GM18498 (cell line): ENCODE data around the gene TRHDE.

Experiments
- ATAC-seq: cut with Tn5 transposase; IDR thresholded peaks from one replicate; pipeline ENCODE4 v1.9.1; 2021; ENCODE audit warnings: mild to moderate bottlenecking, moderate library complexity; ENCODE audit not compliant: unreplicated experiment

The TRHDE gene

GRCh38 chr12:72272091-72272661, at the start of gene TRHDE:
Gene TRHDE (plus strand): TSS chr12:72272370. CDS start chr12:72272644, 274 bp downstream.
- no peak for ATAC-seq

- ATAC-seq = no peak
These were observed 45.7 kb upstream of the TRHDE start for GRCh38 chr12:72226510-72226909.

GRCh38 chr12:72228424-72228823, 43.7 kb upstream of the TRHDE start:
- no peak for ATAC-seq

DNA sequence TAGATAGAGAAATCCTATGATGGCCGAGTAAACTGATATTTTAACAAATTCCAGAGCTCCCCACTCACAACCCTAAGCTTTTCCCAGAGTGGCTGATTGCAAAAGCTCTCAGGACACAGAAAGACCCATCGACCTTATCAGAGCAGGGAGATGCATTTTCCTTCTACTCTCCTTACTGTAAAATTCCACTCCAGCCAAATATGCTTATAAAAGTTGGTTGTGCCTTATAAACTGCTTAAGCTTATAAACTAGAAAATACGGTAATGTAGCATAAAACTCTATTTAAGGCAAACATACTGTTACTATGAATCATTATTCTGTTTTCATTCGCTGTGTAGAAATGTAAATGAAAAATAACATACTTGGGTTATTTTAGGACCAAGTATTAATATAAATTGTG, 41.6 kb upstream of the TRHDE start:
- ATAC-seq = no peak

DNA sequence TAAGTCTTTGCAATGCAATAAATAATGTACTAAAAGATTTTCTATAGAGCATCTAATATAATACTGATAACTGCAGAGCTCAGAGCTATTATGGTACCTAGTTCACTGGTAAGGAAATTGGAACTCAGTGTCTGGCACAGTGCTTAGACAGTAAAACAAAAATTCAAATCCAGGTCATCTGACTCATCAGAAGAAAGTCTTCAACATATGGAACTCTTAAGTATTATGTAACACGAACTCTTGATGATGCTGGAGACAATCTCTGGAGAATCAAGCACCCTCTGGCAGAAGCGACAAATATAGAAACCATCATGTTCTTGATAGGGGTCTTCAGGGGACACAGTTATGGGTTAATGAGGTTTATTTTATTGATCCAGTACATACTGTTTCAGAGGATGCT, 37.3 kb upstream of the TRHDE start:
- no peak for ATAC-seq

- no peak for ATAC-seq
These were observed 36.0 kb upstream of the TRHDE start for GRCh38 chr12:72236071-72236705.

- no peak for ATAC-seq
These were observed 30.6 kb upstream of the TRHDE start for GRCh38 chr12:72241552-72241951.

DNA sequence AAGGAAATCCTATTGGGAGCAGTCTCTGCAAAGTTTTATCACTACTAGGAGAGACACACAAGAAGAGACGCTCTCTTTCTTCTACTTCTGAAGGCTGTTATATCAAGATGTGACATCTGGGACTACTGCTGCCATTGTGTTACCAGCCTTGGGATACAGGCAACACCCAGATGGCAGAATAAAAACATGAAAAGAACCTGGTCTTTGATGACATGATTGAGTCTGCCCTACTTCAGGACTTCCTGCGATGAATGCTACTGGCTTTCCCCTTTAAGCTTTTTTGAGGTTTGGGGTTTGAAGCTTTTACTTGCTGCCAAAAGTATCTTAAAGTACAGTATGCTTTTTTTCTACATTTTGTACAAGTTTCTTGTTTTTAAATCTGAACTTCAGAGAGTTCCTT, 29.2 kb upstream of the TRHDE start:
- ATAC-seq = no peak

DNA sequence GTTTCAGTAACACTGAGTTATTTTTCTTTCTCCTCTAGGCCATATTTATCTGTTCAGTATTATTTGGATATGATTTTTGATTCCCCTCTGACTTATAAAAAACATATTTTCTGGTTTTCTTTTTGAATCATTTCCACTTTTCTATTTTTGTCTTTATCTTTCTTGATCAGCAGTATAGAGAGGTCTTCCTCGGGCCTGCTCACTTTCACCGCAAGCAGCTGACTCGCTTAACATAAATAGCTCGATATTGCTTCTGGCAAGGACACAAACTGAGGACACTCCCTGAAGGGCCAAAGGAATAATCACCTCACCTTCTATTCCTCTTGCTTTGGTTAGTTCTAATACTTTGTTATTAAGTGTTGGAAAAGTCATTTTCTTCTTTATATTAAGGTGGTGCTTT, 25.8 kb upstream of the TRHDE start:
- ATAC-seq = no peak

- ATAC-seq = no peak
These were observed 21.8 kb upstream of the TRHDE start for GRCh38 chr12:72250346-72250745.

GRCh38 chr12:72256725-72257124, 15.4 kb upstream of the TRHDE start:
- ATAC-seq = no peak

GRCh38 chr12:72261885-72262284, 10.3 kb upstream of the TRHDE start:
- ATAC-seq = no peak

DNA sequence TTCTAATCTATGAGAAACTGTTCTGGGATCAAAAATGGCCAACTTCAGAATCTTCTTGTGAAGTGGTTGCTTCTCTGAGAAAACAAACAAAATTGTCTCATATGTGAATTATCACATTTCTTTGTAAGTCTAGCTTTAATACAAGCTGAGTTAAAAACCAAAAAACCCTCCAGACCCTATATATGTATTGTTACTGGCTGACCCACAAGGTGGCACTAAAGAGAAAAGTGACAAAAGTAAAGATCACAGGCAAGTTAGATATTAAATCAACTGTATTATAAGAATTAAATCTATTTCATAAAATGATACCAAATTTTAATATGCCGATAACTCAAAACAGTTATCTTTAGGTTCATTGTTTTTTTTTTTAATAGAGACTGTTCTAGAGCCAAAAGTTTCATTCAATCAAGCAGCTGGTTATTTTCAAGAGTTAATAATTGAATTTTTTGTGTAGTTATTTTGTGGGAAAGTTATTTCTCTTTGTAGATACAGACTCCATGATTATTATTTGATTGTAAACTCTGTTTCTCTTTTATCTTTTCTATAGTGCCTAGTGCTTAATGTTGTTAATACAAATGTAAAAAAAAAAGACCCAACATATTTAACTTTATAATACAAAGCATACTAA, 7.5 kb upstream of the TRHDE start:
- no peak for ATAC-seq

GRCh38 chr12:72267974-72268373, 4.2 kb upstream of the TRHDE start:
- ATAC-seq = no peak

DNA sequence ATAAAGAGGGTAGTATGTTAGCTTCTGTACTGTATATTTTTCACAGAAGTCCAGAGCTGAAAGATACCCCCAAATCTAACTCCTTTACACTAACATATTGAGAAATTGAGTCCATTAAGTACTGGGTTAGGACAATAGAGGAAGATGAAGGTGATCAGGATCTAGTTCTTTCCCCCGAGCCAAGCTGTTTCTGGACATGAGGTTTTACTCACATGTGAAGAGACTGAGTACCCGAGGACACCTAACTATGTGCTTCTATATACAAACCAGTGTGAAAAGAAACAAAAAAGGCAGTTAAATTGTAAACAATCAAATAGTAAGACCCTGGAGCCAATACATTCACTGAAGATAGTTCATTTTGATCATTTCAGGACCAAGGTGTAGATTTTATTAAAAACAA, 3.8 kb upstream of the TRHDE start:
- ATAC-seq = no peak

- no peak for ATAC-seq
These were observed 2.7 kb upstream of the TRHDE start for GRCh38 chr12:72269491-72269890.

GRCh38 chr12:72270246-72270645, 1.9 kb upstream of the TRHDE start:
- no peak for ATAC-seq

GRCh38 chr12:72270961-72271360, 1.2 kb upstream of the TRHDE start:
- ATAC-seq = no peak

DNA sequence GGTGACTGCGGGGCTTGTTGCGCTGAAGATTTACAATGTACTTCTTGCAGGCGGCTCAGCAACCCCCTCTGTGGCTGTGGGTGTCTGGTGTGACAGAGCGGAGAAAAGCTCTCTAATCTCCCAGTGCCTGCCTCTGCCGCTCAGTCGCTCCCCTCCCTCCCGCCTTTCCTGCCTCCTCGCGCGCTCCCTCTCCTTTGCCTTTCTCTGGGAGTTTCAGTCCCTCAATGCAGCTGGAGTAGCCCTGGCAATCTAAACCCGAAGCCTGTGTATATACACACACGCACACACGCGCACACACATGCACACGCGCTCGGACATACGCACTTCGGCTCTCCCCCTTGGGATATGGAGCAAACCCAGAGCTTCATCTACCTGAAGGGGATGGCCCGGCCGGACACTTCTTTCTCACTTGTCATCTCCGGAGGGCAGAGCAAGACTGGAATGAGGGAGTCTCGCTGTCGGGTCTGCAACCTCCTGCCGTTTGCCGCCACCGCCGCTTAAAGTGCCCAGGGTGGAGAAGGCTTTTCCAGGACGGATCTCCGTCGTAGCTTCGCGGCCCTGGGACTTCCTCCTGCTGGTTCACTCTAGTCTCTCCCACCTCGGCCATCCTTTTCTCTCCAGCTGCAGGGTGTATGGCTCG, 599 bp upstream of the TRHDE start:
- ATAC-seq = no peak

DNA sequence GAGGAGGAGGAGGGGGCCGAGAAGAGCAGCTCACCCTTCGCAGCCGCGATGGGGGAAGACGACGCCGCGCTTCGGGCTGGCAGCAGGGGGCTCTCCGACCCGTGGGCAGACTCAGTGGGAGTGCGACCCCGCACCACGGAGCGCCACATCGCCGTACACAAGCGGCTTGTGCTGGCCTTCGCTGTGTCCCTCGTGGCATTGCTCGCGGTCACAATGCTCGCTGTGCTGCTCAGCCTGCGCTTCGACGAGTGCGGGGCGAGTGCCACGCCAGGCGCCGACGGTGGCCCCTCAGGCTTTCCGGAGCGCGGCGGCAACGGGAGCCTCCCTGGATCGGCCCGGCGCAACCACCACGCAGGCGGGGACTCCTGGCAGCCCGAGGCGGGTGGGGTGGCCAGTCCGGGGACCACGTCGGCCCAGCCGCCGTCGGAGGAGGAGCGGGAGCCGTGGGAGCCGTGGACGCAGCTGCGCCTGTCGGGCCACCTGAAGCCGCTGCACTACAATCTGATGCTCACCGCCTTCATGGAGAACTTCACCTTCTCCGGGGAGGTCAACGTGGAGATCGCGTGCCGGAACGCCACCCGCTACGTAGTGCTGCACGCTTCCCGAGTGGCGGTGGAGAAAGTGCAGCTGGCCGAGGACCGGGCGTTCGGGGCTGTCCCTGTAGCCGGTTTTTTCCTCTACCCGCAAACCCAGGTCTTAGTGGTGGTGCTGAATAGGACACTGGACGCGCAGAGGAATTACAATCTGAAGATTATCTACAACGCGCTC, 745 bp downstream of the TRHDE start:
- ATAC-seq = no peak

DNA sequence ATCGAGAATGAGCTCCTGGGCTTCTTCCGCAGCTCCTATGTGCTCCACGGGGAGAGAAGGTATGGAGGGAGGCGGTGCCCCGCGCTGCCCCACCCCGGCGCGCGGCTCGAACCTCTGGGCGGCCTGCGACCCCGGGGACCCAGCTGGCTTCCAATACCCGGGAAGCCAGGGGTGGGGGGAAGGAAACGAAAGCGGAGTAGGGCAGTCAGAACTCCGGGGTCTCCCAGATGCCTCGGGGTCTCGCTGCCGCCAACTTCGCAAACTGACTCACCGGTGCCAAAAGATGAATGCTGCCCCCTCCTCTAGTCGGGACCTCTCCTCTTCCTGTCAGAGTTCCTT, 1.3 kb downstream of the TRHDE start:
- ATAC-seq = no peak
